GM23248 (cell line): ENCODE data around the gene ZBTB3.

Experiments used
- EZH2 ChIP-seq: fragments of 200-600 bp; sonication (generic); IDR thresholded peaks from 2 replicates; pipeline ENCODE4 v1.6.1; 2018; ENCODE audit warnings: antibody characterized with exemption, mild to moderate bottlenecking; ENCODE audit not compliant: insufficient read depth, poor library complexity, severe bottlenecking
- EZH2phosphoT487 ChIP-seq: fragments of 200-600 bp; sonication (generic); IDR thresholded peaks from 2 replicates; pipeline ENCODE4 v1.6.1; 2018; ENCODE audit warnings: antibody characterized with exemption, moderate library complexity, mild to moderate bottlenecking, low read depth; ENCODE audit not compliant: insufficient read depth

DNA sequence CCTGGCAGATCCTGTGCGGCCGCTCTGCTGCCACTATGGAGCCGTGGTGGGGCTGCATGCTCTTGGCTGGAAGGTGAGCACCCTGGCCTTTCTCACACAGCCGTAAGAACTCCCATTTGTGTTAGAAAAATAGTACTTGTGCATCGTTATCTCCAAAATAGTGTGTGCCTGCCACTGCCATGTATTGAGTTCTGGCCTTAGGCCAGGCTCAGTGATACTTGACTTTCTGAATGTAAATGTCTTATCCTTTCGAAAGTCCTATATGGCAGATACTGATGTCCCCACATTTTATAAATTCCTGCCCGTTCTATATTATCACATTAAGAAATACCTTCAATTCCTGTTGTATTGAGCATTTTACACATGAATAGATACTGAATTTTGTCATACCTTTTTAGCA, 28.8 kb upstream of the ZBTB3 start:
- TF ChIP-seq EZH2 (no peak), EZH2phosphoT487 (no peak)
